Type B pancreatic cell (in vitro differentiated cells): ENCODE data around the gene CCR9. TPM values are rescaled to one million over a fixed set of nuclear protein-coding genes. Genes with fewer than 3 reads are reported as not detected.

Source experiments
- DNase-seq: peaks from one replicate; pipeline ENCODE4 v3.0.0; 2021; ENCODE audit warnings: mixed read lengths; ENCODE audit not compliant: unreplicated experiment; ENCODE audit errors: extremely low spot score
- H3K27ac Mint-ChIP-seq: 2 replicates; pipeline ENCODE4 v1.8.0; 2021; ENCODE audit warnings: mild to moderate bottlenecking, mixed read lengths
- H3K27me3 Mint-ChIP-seq: 2 replicates; pipeline ENCODE4 v1.8.0; 2021; ENCODE audit warnings: mixed read lengths
- H3K36me3 Mint-ChIP-seq: 2 replicates; pipeline ENCODE4 v1.8.0; 2021; ENCODE audit warnings: mixed read lengths
- H3K4me1 Mint-ChIP-seq: one replicate; pipeline ENCODE4 v1.8.0; 2021; ENCODE audit warnings: mixed read lengths; ENCODE audit not compliant: unreplicated experiment
- H3K4me3 Mint-ChIP-seq: 2 replicates; pipeline ENCODE4 v1.8.0; 2021; ENCODE audit warnings: mild to moderate bottlenecking, mixed read lengths
- H3K9me3 Mint-ChIP-seq: 2 replicates; pipeline ENCODE4 v1.8.0; 2021; ENCODE audit warnings: mixed read lengths
- total RNA-seq: library from RNA; stranded (reverse); gene quantifications from 2 replicates; pipeline ENCODE4 v1.2.1, GENCODE V29; 2021; ENCODE audit warnings: low replicate concordance
- TF ChIP-seq, protein P1 (sequence below): fragments of 200-600 bp; sonication (generic); conservative IDR thresholded peaks from 2 replicates; pipeline ENCODE4 v1.5.0; 2021; ENCODE audit warnings: antibody characterized with exemption, mild to moderate bottlenecking

CCR9 gene
- total RNA-seq, 1 donor from 2014 or later: not detected

DNA sequence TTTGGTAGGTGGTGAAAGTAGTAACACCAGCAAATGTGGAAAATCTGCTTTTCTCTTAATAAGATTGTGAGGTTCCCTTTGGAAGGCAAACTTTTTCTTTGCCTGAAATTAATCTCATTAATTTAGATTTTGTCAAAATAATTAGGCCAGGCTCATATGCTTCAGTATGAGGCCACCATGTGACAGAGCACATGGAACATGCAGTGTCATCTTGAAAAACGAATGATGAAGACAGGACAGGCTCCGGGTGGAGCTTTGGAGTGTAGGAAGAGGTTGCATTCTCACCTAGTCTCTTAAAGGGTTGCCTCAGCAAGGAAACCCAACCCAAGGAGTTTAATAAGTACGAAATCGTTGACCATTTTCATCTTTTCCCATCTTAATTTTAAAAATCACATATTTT is 25.9 kb upstream of the CCR9 start:
- peaks cover 20% of the 10 kb centered on the region for H3K27me3 Mint-ChIP-seq
- H3K4me1 Mint-ChIP-seq: no peaks in the 10 kb centered on the region
- DNase-seq: no peak
- H3K9me3 Mint-ChIP-seq: peaks cover 5% of the 10 kb centered on the region
- TF ChIP-seq, protein P1, sequence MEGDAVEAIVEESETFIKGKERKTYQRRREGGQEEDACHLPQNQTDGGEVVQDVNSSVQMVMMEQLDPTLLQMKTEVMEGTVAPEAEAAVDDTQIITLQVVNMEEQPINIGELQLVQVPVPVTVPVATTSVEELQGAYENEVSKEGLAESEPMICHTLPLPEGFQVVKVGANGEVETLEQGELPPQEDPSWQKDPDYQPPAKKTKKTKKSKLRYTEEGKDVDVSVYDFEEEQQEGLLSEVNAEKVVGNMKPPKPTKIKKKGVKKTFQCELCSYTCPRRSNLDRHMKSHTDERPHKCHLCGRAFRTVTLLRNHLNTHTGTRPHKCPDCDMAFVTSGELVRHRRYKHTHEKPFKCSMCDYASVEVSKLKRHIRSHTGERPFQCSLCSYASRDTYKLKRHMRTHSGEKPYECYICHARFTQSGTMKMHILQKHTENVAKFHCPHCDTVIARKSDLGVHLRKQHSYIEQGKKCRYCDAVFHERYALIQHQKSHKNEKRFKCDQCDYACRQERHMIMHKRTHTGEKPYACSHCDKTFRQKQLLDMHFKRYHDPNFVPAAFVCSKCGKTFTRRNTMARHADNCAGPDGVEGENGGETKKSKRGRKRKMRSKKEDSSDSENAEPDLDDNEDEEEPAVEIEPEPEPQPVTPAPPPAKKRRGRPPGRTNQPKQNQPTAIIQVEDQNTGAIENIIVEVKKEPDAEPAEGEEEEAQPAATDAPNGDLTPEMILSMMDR: no peak
- no peaks in the 10 kb centered on the region for H3K36me3 Mint-ChIP-seq
- H3K4me3 Mint-ChIP-seq: no peak overlapping the region
- no peak overlapping the region for H3K27ac Mint-ChIP-seq

DNA sequence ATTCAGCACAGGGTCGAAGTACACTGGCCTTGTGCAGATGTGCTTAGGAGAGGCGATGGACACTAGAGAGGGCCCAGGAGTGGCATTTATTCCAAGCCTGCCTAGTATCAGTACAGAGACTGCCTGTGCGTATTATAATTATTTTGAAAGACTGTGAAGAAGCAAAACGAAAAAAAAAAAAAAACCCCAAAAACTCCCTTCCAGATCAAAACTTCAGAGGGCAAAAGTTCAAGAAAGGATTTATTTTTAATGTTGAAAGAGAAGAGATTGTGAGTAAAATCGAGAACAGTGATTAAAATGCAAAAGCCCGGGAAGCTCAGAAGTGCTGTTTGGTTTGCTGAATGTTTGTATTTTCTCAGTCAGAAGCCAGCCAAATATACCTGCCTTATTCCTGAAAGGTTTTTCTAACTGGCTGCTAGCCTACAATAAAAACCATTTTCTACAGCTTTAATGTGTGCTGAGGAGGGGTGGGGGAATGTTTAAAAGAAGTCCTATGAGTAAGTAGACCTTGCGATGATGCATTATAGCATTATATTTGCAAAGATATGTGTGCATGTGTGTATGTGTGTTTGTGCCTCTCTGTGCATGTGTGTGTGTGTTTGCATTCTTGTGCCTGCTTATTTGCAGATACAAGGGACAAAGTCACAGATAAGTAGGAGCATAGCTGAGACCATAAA is 25.2 kb upstream of the CCR9 start:
- Mint-ChIP-seq H3K27ac (no peak overlapping the region), H3K4me3 (no peak overlapping the region), H3K27me3 (peaks cover 20% of the 10 kb centered on the region), H3K9me3 (peaks cover 5% of the 10 kb centered on the region), H3K4me1 (no peaks in the 10 kb centered on the region), H3K36me3 (no peaks in the 10 kb centered on the region)
- TF ChIP-seq, protein P1: no peak
- no peak for DNase-seq

DNA sequence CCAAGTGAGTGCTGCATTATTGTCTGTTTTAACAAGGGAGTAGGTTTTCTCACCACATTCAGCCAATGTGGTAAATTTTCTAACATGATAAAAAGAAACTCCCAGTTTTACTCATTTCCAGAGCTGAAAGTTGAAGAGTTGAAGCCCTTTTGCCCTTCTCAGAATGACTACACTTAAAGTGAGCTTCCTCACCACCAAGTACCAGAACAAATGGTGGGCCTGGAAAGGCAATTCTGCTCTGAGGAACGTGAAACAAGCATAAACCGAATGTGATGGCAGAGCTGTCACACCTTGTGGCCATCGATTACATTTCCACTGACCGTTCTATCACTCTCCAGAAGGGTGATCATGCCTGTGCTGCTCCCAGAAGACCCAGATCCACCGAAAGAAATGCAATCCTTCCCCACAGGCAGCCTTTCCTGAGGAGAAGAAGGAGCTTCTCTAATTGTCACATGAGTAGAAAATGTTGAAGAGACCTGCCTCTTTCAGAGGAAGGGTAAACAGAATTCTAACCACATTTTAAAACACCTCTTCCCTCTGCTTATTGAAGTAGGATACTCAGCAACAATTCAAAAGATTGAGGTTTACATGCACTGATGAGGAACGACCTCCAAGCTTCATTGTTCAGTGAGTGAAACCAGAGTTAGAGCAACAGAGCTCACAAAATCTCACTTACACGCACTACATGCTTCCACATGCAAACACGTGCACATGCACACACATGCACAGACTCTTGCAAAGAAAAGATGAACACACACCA is 21.4 kb upstream of the CCR9 start:
- peaks cover 5% of the 10 kb centered on the region for H3K9me3 Mint-ChIP-seq
- TF ChIP-seq, protein P1: no peak
- no peak overlapping the region for H3K27ac Mint-ChIP-seq
- DNase-seq: no peak
- H3K4me1 Mint-ChIP-seq: no peaks in the 10 kb centered on the region
- H3K4me3 Mint-ChIP-seq: no peak overlapping the region
- peaks cover 24% of the 10 kb centered on the region for H3K27me3 Mint-ChIP-seq
- H3K36me3 Mint-ChIP-seq: no peaks in the 10 kb centered on the region

DNA sequence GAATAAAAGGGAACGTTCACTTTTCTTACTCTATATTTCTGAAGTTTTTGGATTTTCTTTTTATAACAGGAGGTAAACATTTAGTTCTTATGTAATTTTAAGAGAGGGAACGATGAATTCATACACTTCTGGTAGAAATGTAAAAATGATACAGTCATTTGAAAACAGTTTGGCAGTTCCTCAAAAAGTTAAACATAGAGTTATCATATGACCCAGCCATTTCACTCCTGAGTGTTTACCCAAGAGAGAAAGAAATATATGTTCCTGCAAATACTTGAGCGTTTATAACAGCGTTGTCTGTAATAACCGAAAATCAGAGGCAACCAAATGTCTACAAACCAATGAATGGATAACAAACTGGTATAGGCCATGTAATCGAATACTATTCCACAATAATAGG is 20.8 kb upstream of the CCR9 start:
- peaks cover 24% of the 10 kb centered on the region for H3K27me3 Mint-ChIP-seq
- peaks cover 5% of the 10 kb centered on the region for H3K9me3 Mint-ChIP-seq
- no peak overlapping the region for H3K27ac Mint-ChIP-seq
- TF ChIP-seq, protein P1: no peak
- no peak overlapping the region for H3K4me3 Mint-ChIP-seq
- H3K36me3 Mint-ChIP-seq: no peaks in the 10 kb centered on the region
- H3K4me1 Mint-ChIP-seq: no peaks in the 10 kb centered on the region
- DNase-seq: no peak

DNA sequence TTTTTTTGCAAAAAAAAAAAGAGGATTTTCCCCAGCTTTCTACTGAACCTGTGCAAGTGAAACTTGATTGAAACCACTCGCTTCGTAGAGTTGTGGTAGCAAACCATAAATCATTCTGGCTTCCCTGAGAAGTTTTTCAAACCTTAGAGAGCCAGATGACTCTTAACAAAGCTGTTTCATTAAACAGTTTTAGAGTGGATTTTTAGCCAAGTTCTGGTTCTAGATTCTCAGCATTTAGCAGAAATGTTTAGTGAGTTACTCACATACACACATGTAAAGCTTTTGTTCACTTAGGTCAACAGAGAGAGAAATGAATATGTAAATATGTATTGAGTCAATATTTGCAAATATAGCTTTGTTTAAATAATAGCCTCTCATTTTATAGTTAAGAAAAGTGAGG is 18.1 kb upstream of the CCR9 start:
- TF ChIP-seq, protein P1: no peak
- Mint-ChIP-seq H3K36me3 (no peaks in the 10 kb centered on the region), H3K27ac (no peak overlapping the region), H3K27me3 (peaks cover 14% of the 10 kb centered on the region), H3K4me3 (no peak overlapping the region), H3K4me1 (no peaks in the 10 kb centered on the region), H3K9me3 (peaks cover 5% of the 10 kb centered on the region)
- no peak for DNase-seq
